ENCODE results near the gene RNF34. TPM values are rescaled to one million over a fixed set of nuclear protein-coding genes. Genes with fewer than 3 reads are reported as not detected.

The RNF34 gene
- total and polyA plus RNA-seq, 2 of the 13 experiments (the other 11 are each of a cell fraction or from before 2014, with no cell fraction given) = 36.8 to 53.2 TPM

GRCh38 chr12:121467638-121468498 is 68.0 kb downstream of the RNF34 start (continued):
- TF ChIP-seq ZNF614 (CRISPR knock-in tag; IDR thresholded peaks at IDR 0.05; ENCODE audit: borderline replicate concordance) = no peak
- TF ChIP-seq ZNF260 (CRISPR knock-in tag; IDR thresholded peaks at IDR 0.05; ENCODE audit: borderline replicate concordance, low read depth) = no peak
- TF ChIP-seq ZNF460 (CRISPR knock-in tag; IDR thresholded peaks at IDR 0.05; ENCODE audit: borderline replicate concordance) = no peak
- TF ChIP-seq ATM (IDR thresholded peaks at IDR 0.05; ENCODE audit: borderline replicate concordance) = no peak
- TF ChIP-seq, protein P1, sequence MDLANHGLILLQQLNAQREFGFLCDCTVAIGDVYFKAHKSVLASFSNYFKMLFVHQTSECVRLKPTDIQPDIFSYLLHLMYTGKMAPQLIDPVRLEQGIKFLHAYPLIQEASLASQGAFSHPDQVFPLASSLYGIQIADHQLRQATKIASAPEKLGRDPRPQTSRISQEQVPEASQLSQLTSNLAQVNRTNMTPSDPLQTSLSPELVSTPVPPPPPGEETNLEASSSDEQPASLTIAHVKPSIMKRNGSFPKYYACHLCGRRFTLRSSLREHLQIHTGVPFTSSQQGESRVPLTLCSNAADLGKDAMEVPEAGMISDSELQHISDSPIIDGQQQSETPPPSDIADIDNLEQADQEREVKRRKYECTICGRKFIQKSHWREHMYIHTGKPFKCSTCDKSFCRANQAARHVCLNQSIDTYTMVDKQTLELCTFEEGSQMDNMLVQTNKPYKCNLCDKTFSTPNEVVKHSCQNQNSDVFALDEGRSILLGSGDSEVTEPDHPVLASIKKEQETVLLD (CRISPR knock-in tag; IDR thresholded peaks at IDR 0.05; ENCODE audit: low read depth) = no peak
- TF ChIP-seq SALL2 (CRISPR knock-in tag; IDR thresholded peaks at IDR 0.05) = 0 out of 2 replicates have a peak, but pooled peaks have one; percentile 23
- TF ChIP-seq, protein P2, sequence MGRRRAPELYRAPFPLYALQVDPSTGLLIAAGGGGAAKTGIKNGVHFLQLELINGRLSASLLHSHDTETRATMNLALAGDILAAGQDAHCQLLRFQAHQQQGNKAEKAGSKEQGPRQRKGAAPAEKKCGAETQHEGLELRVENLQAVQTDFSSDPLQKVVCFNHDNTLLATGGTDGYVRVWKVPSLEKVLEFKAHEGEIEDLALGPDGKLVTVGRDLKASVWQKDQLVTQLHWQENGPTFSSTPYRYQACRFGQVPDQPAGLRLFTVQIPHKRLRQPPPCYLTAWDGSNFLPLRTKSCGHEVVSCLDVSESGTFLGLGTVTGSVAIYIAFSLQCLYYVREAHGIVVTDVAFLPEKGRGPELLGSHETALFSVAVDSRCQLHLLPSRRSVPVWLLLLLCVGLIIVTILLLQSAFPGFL (CRISPR knock-in tag; IDR thresholded peaks at IDR 0.05) = no peak
- no peak for TF ChIP-seq TCF12 (IDR thresholded peaks at IDR 0.05)
- no peak for TF ChIP-seq TCF12 (CRISPR knock-in tag; IDR thresholded peaks at IDR 0.05)
- no peak for TF ChIP-seq ZBTB7A (CRISPR knock-in tag; IDR thresholded peaks at IDR 0.05)
- TF ChIP-seq CREB3 (CRISPR knock-in tag; IDR thresholded peaks at IDR 0.05) = no peak
- TF ChIP-seq ZNF180 (CRISPR knock-in tag; IDR thresholded peaks at IDR 0.05; ENCODE audit: borderline replicate concordance, low read depth) = no peak
- no peak for TF ChIP-seq KMT2A (CRISPR knock-in tag; IDR thresholded peaks at IDR 0.05)
- TF ChIP-seq BRD4 (CRISPR knock-in tag; IDR thresholded peaks at IDR 0.05) = no peak
- no peak for TF ChIP-seq FOXM1 (CRISPR knock-in tag; IDR thresholded peaks at IDR 0.05)
- TF ChIP-seq RXRA (CRISPR knock-in tag; IDR thresholded peaks at IDR 0.05) = 0 out of 2 replicates have a peak, but pooled peaks have one; percentile 36
- no peak for TF ChIP-seq HCFC1 (IDR thresholded peaks at IDR 0.05; ENCODE audit: low read depth, low read length)
- no peak; the same call in 1 of the 2 replicates for TF ChIP-seq ZNF430 (CRISPR knock-in tag; IDR thresholded peaks at IDR 0.05)
- no peak for TF ChIP-seq GZF1 (CRISPR knock-in tag; IDR thresholded peaks at IDR 0.05)
- TF ChIP-seq ELF1 (CRISPR knock-in tag; IDR thresholded peaks at IDR 0.05) = no peak
- TF ChIP-seq, protein P3, sequence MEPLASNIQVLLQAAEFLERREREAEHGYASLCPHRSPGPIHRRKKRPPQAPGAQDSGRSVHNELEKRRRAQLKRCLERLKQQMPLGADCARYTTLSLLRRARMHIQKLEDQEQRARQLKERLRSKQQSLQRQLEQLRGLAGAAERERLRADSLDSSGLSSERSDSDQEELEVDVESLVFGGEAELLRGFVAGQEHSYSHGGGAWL (CRISPR knock-in tag; IDR thresholded peaks at IDR 0.05) = 0 out of 2 replicates have a peak, but pooled peaks have one; percentile 34
- no peak for TF ChIP-seq ZNF275 (CRISPR knock-in tag; IDR thresholded peaks at IDR 0.05; ENCODE audit: borderline replicate concordance)
- TF ChIP-seq IRF9 (CRISPR knock-in tag; IDR thresholded peaks at IDR 0.05; ENCODE audit: borderline replicate concordance) = no peak
